Prostate gland (tissue), 2 donors: ENCODE data around the gene GRAMD1B.

Source experiments
- CTCF ChIP-seq, 4 experiments: fragments of 200-600 bp in 2 of 4; fragments of 450-650 bp in 2 of 4; sonication (generic) in 2 of 4; IDR thresholded peaks; 1 replicate in 3 of 4; 2 replicates in 1 of 4; pipeline ENCODE4 v1.5.1; 2016 to 2019; ENCODE audit warnings: antibody characterized with exemption in 4 of 4, mild to moderate bottlenecking in 2 of 4, moderate library complexity in 2 of 4
- POLR2A ChIP-seq: fragments of 450-650 bp; IDR thresholded peaks from one replicate; pipeline ENCODE4 v1.6.1; 2016; ENCODE audit warnings: antibody characterized with exemption, mild to moderate bottlenecking
- POLR2AphosphoS5 ChIP-seq: sonication (generic); formaldehyde crosslinking; IDR thresholded peaks from one replicate; pipeline ENCODE4 v1.6.1; 2017; ENCODE audit warnings: antibody characterized with exemption

GRCh38 chr11:123566852-123567251 lies 136.8 kb downstream of the GRAMD1B start:
- TF ChIP-seq CTCF (IDR thresholded peaks at IDR 0.05) = no peak
- no peak for TF ChIP-seq POLR2A
- TF ChIP-seq POLR2AphosphoS5 = no peak
